ENCODE results near the gene CADPS2.
"Not testable (repeated sequence)": the region's sequence is repeated elsewhere in the genome, so short reads cannot be mapped to it uniquely, and the experiment has no call there.

Gene CADPS2

DNA sequence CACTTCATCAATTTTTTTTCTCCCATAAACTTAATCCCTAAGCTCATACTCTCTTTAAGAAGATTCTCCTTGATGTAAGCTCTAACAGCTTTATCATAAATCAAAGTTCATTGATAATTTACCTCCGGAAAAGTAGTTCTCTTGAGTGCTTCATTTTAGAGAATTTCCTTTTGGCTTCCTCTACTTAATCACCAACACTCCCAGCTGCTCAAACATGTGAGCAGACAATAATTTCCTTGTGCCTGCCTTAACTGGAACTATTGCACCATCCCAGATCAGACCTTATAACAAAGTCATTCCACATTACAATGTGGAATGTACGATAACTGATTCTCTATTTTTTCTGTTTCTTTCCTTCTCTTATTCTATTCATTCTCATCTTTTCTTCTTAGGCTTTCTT is 587.6 kb downstream of the CADPS2 start:
- no peak for DNase-seq (ENCODE audit: low read depth in 2 of 2)

DNA sequence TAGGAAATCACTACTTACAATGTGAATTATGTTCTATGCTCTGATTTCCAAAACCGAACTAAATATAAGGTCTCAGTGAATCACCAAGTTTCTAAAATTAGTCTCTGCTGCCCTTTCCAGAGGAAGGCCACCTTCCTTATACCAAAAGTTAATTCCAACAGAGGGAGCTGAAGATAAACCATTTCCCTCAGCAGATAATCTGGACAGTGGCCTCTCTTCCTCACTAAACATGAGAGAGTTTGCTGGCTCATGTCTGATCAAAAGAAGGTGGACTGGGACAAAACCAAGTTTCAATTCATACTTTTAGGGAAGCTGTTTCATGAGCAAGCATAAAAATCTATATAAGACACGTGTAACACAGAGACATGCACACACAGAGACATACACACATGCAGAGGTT is 588.1 kb downstream of the CADPS2 start:
- no peak for DNase-seq (ENCODE audit: low read depth in 2 of 2)

DNA sequence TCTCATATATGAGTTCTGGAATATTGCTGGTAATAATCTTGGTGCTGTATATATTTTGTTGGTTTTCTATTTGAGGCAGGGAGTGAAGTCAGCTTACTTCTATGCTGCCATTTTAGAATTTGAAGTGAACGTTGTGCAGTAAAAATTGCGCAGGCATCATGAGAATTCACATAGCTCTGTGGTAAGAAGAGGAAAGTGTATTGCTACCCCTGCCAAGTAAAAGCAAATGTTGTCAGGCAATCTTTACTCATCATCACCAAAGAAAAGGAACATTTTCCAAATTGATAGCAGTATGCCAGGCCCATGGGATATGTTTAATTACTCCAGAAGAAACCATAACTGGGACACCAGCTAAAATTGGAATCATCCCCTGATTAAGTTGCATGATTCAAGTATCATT is 595.1 kb downstream of the CADPS2 start:
- DNase-seq (ENCODE audit: low read depth in 2 of 2): no peak

DNA sequence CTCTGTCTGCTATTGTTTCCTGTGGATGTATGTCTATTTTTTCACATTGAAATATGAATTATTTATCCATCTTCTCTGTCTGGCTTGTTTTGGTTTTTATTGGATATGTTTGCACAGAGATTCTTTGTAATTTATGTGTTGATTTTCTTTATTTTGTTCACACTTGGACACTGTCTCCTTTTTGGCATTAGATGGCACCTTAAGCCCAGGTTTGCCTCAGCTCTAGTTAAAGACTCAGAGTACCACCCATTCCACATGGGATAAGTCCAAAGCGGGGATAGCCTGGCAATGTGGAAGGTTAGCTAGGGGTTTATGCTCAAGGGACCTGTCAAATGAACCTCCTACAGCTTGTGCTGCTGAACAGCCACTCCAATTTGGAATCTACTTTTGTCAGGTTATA is 595.8 kb downstream of the CADPS2 start:
- DNase-seq (ENCODE audit: low read depth in 2 of 2): no peak

DNA sequence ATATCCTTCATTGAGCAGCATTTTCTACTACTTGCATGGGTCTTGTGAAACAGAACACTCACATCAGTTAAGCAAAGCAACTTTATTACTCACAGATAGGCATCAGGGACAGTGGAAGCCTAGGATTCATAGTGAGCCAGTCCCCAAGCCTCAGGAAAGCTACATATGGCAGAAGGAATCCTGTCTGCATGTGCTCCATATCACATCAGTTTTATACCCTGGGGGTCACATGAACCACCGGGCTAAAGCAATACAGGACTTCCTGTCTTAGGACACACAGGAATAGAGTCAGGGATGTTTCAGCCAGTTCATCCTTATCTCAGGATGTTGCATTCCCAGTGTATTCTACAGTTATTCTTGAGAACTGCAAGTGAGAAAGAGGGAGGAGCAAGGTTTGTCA is 596.8 kb downstream of the CADPS2 start:
- no peak for DNase-seq (ENCODE audit: low read depth in 2 of 2)

DNA sequence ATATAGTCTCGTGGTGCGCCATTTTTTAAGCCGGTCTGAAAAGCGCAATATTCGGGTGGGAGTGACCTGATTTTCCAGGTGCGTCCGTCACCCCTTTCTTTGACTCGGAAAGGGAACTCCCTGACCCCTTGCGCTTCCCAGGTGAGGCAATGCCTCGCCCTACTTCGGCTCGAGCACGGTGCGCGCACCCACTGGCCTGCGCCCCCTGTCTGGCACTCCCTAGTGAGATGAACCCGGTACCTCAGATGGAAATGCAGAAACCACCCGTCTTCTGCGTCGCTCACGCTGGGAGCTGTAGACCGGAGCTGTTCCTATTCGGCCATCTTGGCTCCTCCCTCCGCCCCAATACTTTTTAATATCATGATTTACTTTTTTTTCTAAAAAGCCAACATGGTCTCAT is 601.7 kb downstream of the CADPS2 start:
- not testable (repeated sequence) for DNase-seq (ENCODE audit: low read depth in 2 of 2)

DNA sequence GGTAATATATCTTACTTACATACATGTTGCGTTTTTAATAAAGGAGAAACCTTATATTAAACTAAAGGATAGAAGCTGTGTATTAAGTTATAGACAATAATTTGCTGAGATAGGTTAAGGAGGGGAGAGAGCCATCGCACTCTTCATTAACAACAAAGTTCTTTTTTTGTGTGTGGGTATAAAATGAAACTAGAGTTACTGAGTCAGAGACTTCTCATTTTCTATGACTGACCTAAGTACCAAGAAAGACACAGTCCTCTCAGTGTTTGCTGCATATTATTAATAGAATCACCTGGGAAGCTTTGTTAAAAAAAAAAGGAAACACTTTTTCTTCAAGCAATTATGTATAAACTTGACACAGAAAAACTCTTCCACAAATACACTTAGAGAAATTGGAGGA is 613.1 kb downstream of the CADPS2 start:
- no peak for DNase-seq (ENCODE audit: low read depth in 2 of 2)

DNA sequence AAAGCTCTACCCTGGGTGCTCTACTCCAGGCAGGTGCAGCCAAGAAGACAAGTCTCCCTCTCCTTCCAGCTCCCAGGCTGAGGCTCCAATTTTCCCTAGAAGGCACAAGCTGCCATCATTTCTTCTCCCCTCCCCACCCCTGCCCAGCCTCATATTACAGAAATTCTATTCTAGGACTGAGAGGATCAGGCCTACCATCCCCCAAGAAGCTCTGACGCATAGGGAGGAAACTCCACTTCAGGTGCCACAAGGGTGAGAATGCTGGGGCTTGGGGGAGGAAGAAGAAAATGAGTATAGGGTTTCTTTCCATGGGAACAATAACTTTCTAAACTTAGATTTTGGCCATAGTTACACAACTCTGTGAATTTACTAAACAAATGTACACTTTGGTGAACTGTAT is 617.0 kb downstream of the CADPS2 start:
- DNase-seq (ENCODE audit: low read depth in 2 of 2): no peak

Data from stimulated activated CD8-positive, alpha-beta memory T cell treated with anti-CD3 and anti-CD28 coated beads, Interleukin-7, amount 100 ng/mL, for 4 hours (primary cell).